HepG2 (cell line): ENCODE results near the gene ADAMTSL3. TPM values are rescaled to one million over a fixed set of nuclear protein-coding genes. Genes with fewer than 3 reads are reported as not detected.

Experiments used
- ATAC-seq: fragments of 200-7000 bp; cut with Tn5 transposase; 3 replicates; pipeline ENCODE4 v1.9.1; 2020; ENCODE audit warnings: mild to moderate bottlenecking, moderate library complexity
- BruUV-seq: library from RNA; stranded (reverse); fragments of 400-500 nt; replicated peaks from 2 replicates; lab custom pipeline; 2021; lab: Mats Ljungman, UMichigan
- CTCF ChIA-PET: fragments of 300-600 bp; formaldehyde crosslinking; extraction: SDS; loops from one replicate; lab custom pipeline; 2021; ENCODE audit warnings: low total read pairs, inconsistent platforms, low intra/inter-chr PET ratio; lab: Yijun Ruan, JAX
- POLR2A ChIA-PET: fragments of 350-600 bp; sonication (Branson Sonifier 250); formaldehyde crosslinking; loops from one replicate; lab custom pipeline; 2020; ENCODE audit warnings: antibody characterized with exemption, inconsistent platforms; lab: Yijun Ruan, JAX
- DNase-seq: peaks from one replicate; pipeline ENCODE4 v3.0.0-alpha.2; 2015; ENCODE audit warnings: low spot score
- FAIRE-seq: peaks from 3 replicates; lab custom pipeline; 2011; peaks lifted over from hg19 to GRCh38; lab: Jason Lieb, UNC
- H2AFZ ChIP-seq: one replicate; pipeline ENCODE4 v1.6.1; 2011; ENCODE audit warnings: low read length, inconsistent platforms
- H3K27ac ChIP-seq: fragments of 300-600 bp; 3 replicates; pipeline ENCODE4 v1.8.0; 2011; ENCODE audit warnings: mixed run types, mild to moderate bottlenecking, mixed read lengths, low read length, inconsistent platforms; ENCODE audit not compliant: insufficient read depth; ENCODE audit errors: extremely low read length
- H3K27me3 ChIP-seq, 2 experiments: fragments of 200-600 bp in 1 of 2; 2 replicates in 1 of 2; 3 replicates in 1 of 2; pipeline versions ENCODE4 v1.6.0 to v1.8.0; 2011; ENCODE audit warnings: low read length in 2 of 2, mild to moderate bottlenecking in 2 of 2, moderate library complexity in 2 of 2, inconsistent platforms in 1 of 2; ENCODE audit not compliant: insufficient read depth in 2 of 2, control insufficient read depth in 1 of 2
- H3K36me3 ChIP-seq, 2 experiments: fragments of 200-600 bp in 1 of 2; replicated peaks in 1 of 2; 2 replicates in 1 of 2; 3 replicates in 1 of 2; pipeline versions ENCODE4 v1.5.1 to v1.8.0; 2011; ENCODE audit warnings: low read length in 2 of 2, inconsistent platforms in 1 of 2; ENCODE audit not compliant: insufficient read depth in 2 of 2, control insufficient read depth in 1 of 2
- H3K4me1 ChIP-seq: 2 replicates; pipeline ENCODE4 v1.5.1; 2012; ENCODE audit warnings: low read length, inconsistent platforms; ENCODE audit not compliant: insufficient read depth
- H3K4me2 ChIP-seq: 2 replicates; pipeline ENCODE4 v1.6.0; 2011; ENCODE audit warnings: low read depth, low read length, inconsistent platforms
- H3K4me3 ChIP-seq, 3 experiments: fragments of 200-600 bp in 1 of 3; sonication (generic), shearing (Covaris generic) in 1 of 3; replicated peaks in 1 of 3; 2 replicates each; pipeline ENCODE4 v1.5.1; 2011 to 2016; ENCODE audit warnings: low read length in 3 of 3, inconsistent platforms in 2 of 3, low read depth in 2 of 3, mild to moderate bottlenecking in 2 of 3, control low read depth in 1 of 3, mixed read lengths in 1 of 3; ENCODE audit not compliant: insufficient read depth in 1 of 3
- H3K79me2 ChIP-seq: one replicate; pipeline ENCODE4 v1.6.1; 2011; ENCODE audit warnings: low read length, inconsistent platforms; ENCODE audit not compliant: insufficient read depth
- H3K9ac ChIP-seq: 2 replicates; pipeline ENCODE4 v1.6.0; 2011; ENCODE audit warnings: mild to moderate bottlenecking, low read depth, low read length, inconsistent platforms; ENCODE audit not compliant: insufficient read depth
- H3K9me3 ChIP-seq: 2 replicates; pipeline ENCODE4 v1.5.1; 2012; ENCODE audit warnings: mild to moderate bottlenecking, low read length
- H4K20me1 ChIP-seq: 2 replicates; pipeline ENCODE4 v1.6.0; 2011; ENCODE audit warnings: inconsistent platforms, mild to moderate bottlenecking, low read length, moderate library complexity; ENCODE audit not compliant: insufficient read depth
- CBX2 ChIP-seq, 2 experiments: fragments of 200-600 bp in 1 of 2; sonication (generic); formaldehyde crosslinking in 1 of 2; IDR thresholded peaks; 2 replicates each; pipeline versions ENCODE4 v1.7.0 to v1.8.1; 2018 to 2022; ENCODE audit warnings: low read depth in 2 of 2, low read length in 1 of 2, mild to moderate bottlenecking in 1 of 2, missing genetic modification reagents in 1 of 2
- CREB1 ChIP-seq, 2 experiments: fragments of 450-650 bp in 1 of 2; IDR thresholded peaks; 2 replicates each; pipeline ENCODE4 v1.6.1; 2016 to 2017; ENCODE audit warnings: control low read depth in 1 of 2, mild to moderate bottlenecking in 1 of 2, missing compliant biosample characterization in 1 of 2, missing genetic modification characterization in 1 of 2
- GFI1 ChIP-seq: sonication (generic); formaldehyde crosslinking; IDR thresholded peaks from 2 replicates; pipeline ENCODE4 v1.5.0; 2020; ENCODE audit warnings: missing genetic modification reagents, mild to moderate bottlenecking, borderline replicate concordance
- HIVEP1 ChIP-seq: sonication (generic); formaldehyde crosslinking; IDR thresholded peaks from 2 replicates; pipeline ENCODE4 v1.4.0; 2020; ENCODE audit warnings: mild to moderate bottlenecking, missing genetic modification reagents
- MAFF ChIP-seq: IDR thresholded peaks from 2 replicates; pipeline ENCODE4 v1.6.1; 2011; ENCODE audit warnings: low read depth, low read length, improper control_type of control experiment
- MAFK ChIP-seq, 2 experiments: IDR thresholded peaks in 1 of 2; conservative IDR thresholded peaks in 1 of 2; 2 replicates each; pipeline ENCODE4 v1.6.1; 2011; ENCODE audit warnings: improper control_type of control experiment in 2 of 2, low read length in 2 of 2
- NR2F2 ChIP-seq: IDR thresholded peaks from 2 replicates; pipeline ENCODE4 v1.6.1; 2012; ENCODE audit warnings: low read depth, inconsistent platforms, borderline replicate concordance
- SMAD1 ChIP-seq: sonication (generic); formaldehyde crosslinking; IDR thresholded peaks from 2 replicates; pipeline ENCODE4 v1.4.0; 2020; ENCODE audit warnings: missing genetic modification reagents, low read depth, mild to moderate bottlenecking, borderline replicate concordance
- ZBED4 ChIP-seq: sonication (generic); formaldehyde crosslinking; IDR thresholded peaks from 2 replicates; pipeline ENCODE4 v1.4.0; 2020; ENCODE audit warnings: missing genetic modification reagents, borderline replicate concordance
- ZNF558 ChIP-seq: sonication (generic); formaldehyde crosslinking; IDR thresholded peaks from 2 replicates; pipeline ENCODE4 v1.9.0; 2022; ENCODE audit warnings: mild to moderate bottlenecking, missing genetic modification reagents, borderline replicate concordance
- WGBS: methylation state at CpG from one replicate; pipeline ENCODE4 v1.1.6; 2017; ENCODE audit warnings: low lambda C conversion rate; 5-methylcytosine and 5-hydroxymethylcytosine counted together
- in situ Hi-C: cut with HindIII; loops from 2 replicates; pipeline ENCODE4 v1.10.0; 2017; ENCODE audit warnings: low pct_unique_long_range_greater_than_20kb; ENCODE audit not compliant: extremely low pct_ligation_motif_present
- intact Hi-C: fragments of 100-400 bp; cut with micrococcal nuclease; formaldehyde crosslinking; loops from one replicate; pipeline ENCODE4 v1.10.0; 2022; ENCODE audit not compliant: unreplicated experiment
- polyA plus RNA-seq, 8 experiments: library from polyadenylated mRNA; depleted of rRNA in 3 of 8; stranded (reverse) in 7 of 8; unstranded in 1 of 8; fragments of >200 nt; fragmentation: Illumina TruSeq in 4 of 8; extraction: Trizol in 4 of 8; gene quantifications; 2 replicates each; pipeline versions ENCODE4 v1.2.1 to v1.2.3, GENCODE V29; 2011 to 2016; ENCODE audit warnings: low read depth in 4 of 8, missing spikeins in 1 of 8, mixed read lengths in 1 of 8; ENCODE audit not compliant: insufficient read depth in 1 of 8
- total RNA-seq, 5 experiments: library from RNA; depleted of rRNA; stranded (reverse); fragments of >200 nt; fragmentation: Illumina TruSeq; extraction: Trizol; gene quantifications; 2 replicates each; pipeline ENCODE4 v1.2.3, GENCODE V29; 2016; ENCODE audit warnings: low read depth in 1 of 5

Gene ADAMTSL3
- total and polyA plus RNA-seq, 2 of the 13 experiments (the other 11 are each of a cell fraction or from before 2014, with no cell fraction given) = 0.04 to 0.09 TPM

GRCh38 chr15:83643201-83643600 is 10.7 kb upstream of the ADAMTSL3 start (continued):
- no peak for TF ChIP-seq ZBED4
- no peak for TF ChIP-seq GFI1 (CRISPR knock-in tag)
- TF ChIP-seq ZNF558 = no peak
- no peak for TF ChIP-seq NR2F2
- no peak for TF ChIP-seq SMAD1 (CRISPR knock-in tag)
- no peak for TF ChIP-seq CBX2 (IDR thresholded peaks at IDR 0.05; ENCODE audit: low read depth, low read length)
- TF ChIP-seq CBX2 (CRISPR knock-in tag; IDR thresholded peaks at IDR 0.05; ENCODE audit: low read depth) = no peak
- TF ChIP-seq, all 625 proteins: peak for 0

- in situ Hi-C loops (no loop called here), intact Hi-C loops (no loop called here)
- Histone ChIP-seq H3K36me3 (no peaks in the 10 kb centered on the region), H3K27me3 (no peaks in the 10 kb centered on the region; a peak in 2 of 5 replicates), H3K4me1 (no peaks in the 10 kb centered on the region), H3K9me3 (no peaks in the 10 kb centered on the region; the same call in 1 of the 2 replicates), H3K79me2 (no peaks in the 10 kb centered on the region), H2AFZ (no peak overlapping the region), H4K20me1 (no peaks in the 10 kb centered on the region), H3K9ac (no peak overlapping the region), H3K4me3 (no peak overlapping the region), H3K27ac (no peak overlapping the region), H3K4me2 (no peak overlapping the region)
- CTCF ChIA-PET = no interaction called here
- DNase-seq (no peak), ATAC-seq (no peak), FAIRE-seq (no peak)
- no peak for TF ChIP-seq HIVEP1 (CRISPR knock-in tag)
- TF ChIP-seq MAFF = peak; percentile 66
- peak; percentile 48 to 71; a peak in 3 of 4 replicates for TF ChIP-seq MAFK (conservative IDR thresholded peaks at IDR 0.05 in 1 of 2, IDR thresholded peaks at IDR 0.05 in 1 of 2; ENCODE audit: low read length in 2 of 2)
- peak; percentile 46 for TF ChIP-seq CREB1 (IDR thresholded peaks at IDR 0.05)
- no peak for TF ChIP-seq CREB1 (CRISPR knock-in tag; IDR thresholded peaks at IDR 0.05)
- 6% methylated on average over 1 of the region's 1 CpG for WGBS
- BruUV-seq = no TSS peak
- POLR2A ChIA-PET = no interaction called here
Measured at GRCh38 chr15:83644439-83644838, 9.5 kb upstream of the ADAMTSL3 start.
